H1 (cell line): ENCODE measurements around the gene ZIC5. TPM values are rescaled to one million over a fixed set of nuclear protein-coding genes. Genes with fewer than 3 reads are reported as not detected.

Source experiments
- CTCF ChIA-PET: fragments of 300-600 bp; sonication (Branson Sonifier 250); formaldehyde crosslinking; loops from one replicate; lab custom pipeline; 2021; ENCODE audit not compliant: partially characterized antibody; lab: Charles Lee
- POLR2A ChIA-PET: fragments of 300-600 bp; sonication (Branson Sonifier 250); formaldehyde crosslinking; loops from one replicate; lab custom pipeline; 2021; ENCODE audit warnings: inconsistent platforms; ENCODE audit not compliant: partially characterized antibody; lab: Charles Lee
- DNase-seq, 2 experiments: peaks; one replicate each; pipeline versions ENCODE4 v3.0.0 to v3.0.0-alpha.2; 2010 to 2022; ENCODE audit warnings: low spot score in 2 of 2, low read depth in 1 of 2, mixed read lengths in 1 of 2
- FAIRE-seq: peaks from 2 replicates; lab custom pipeline; 2011; peaks lifted over from hg19 to GRCh38; lab: Jason Lieb, UNC
- H2AFZ ChIP-seq: 2 replicates; pipeline ENCODE4 v1.8.1; 2012; ENCODE audit warnings: low read length, inconsistent platforms
- H2AK5ac ChIP-seq: 2 replicates; pipeline ENCODE4 v1.6.1; 2013; ENCODE audit warnings: low read depth, low read length
- H2BK120ac ChIP-seq: replicated peaks from 2 replicates; pipeline ENCODE3; 2013; ENCODE audit warnings: low read depth, low read length, inconsistent platforms
- H2BK12ac ChIP-seq: 2 replicates; pipeline ENCODE4 v1.6.1; 2013; ENCODE audit warnings: low read depth, low read length
- H2BK15ac ChIP-seq: 2 replicates; pipeline ENCODE4 v1.6.1; 2013; ENCODE audit warnings: low read length
- H2BK20ac ChIP-seq: 2 replicates; pipeline ENCODE4 v1.6.1; 2013; ENCODE audit warnings: low read length
- H2BK5ac ChIP-seq: 2 replicates; pipeline ENCODE4 v1.6.1; 2013; ENCODE audit warnings: low read depth, low read length
- H3K14ac ChIP-seq: 2 replicates; pipeline ENCODE4 v1.6.1; 2013; ENCODE audit warnings: inconsistent platforms; ENCODE audit not compliant: insufficient read length
- H3K18ac ChIP-seq: 2 replicates; pipeline ENCODE4 v1.6.1; 2013; ENCODE audit warnings: low read length; ENCODE audit errors: extremely low read depth
- H3K23ac ChIP-seq: 2 replicates; pipeline ENCODE4 v1.6.1; 2013; ENCODE audit warnings: inconsistent platforms; ENCODE audit not compliant: insufficient read length
- H3K23me2 ChIP-seq: 2 replicates; pipeline ENCODE4 v1.6.1; 2013; ENCODE audit warnings: low read depth, low read length
- H3K27ac ChIP-seq: 2 replicates; pipeline ENCODE4 v1.6.1; 2011; ENCODE audit warnings: low read depth, low read length, inconsistent platforms
- H3K27me3 ChIP-seq, 4 experiments: replicated peaks in 1 of 4; 1 replicate in 1 of 4; 2 replicates in 3 of 4; pipeline versions ENCODE4 v1.6.1 to v1.8.1; 2011 to 2013; ENCODE audit warnings: low read length in 3 of 4, mild to moderate bottlenecking in 3 of 4, inconsistent platforms in 2 of 4, mixed read lengths in 2 of 4, moderate library complexity in 1 of 4; ENCODE audit not compliant: control insufficient read depth in 3 of 4, insufficient read depth in 3 of 4; ENCODE audit errors: extremely low read depth in 1 of 4
- H3K36me3 ChIP-seq, 4 experiments: 2 replicates each; pipeline versions ENCODE4 v1.6.1 to v1.8.1; 2011 to 2013; ENCODE audit warnings: mild to moderate bottlenecking in 4 of 4, low read length in 3 of 4, moderate library complexity in 2 of 4, control low read depth in 1 of 4, inconsistent platforms in 1 of 4; ENCODE audit not compliant: insufficient read depth in 4 of 4, control insufficient read depth in 2 of 4
- H3K4ac ChIP-seq: replicated peaks from 2 replicates; pipeline ENCODE3; 2013; ENCODE audit warnings: low read length, low read depth, mixed read lengths, inconsistent platforms; ENCODE audit not compliant: insufficient read length
- H3K4me1 ChIP-seq, 4 experiments: replicated peaks in 1 of 4; 1 replicate in 1 of 4; 2 replicates in 3 of 4; pipeline versions ENCODE4 v1.6.1 to v1.8.1; 2011 to 2013; ENCODE audit warnings: low read length in 3 of 4, inconsistent platforms in 2 of 4, mixed read lengths in 1 of 4; ENCODE audit not compliant: insufficient read depth in 4 of 4, control insufficient read depth in 3 of 4
- H3K4me2 ChIP-seq, 2 experiments: 2 replicates each; pipeline versions ENCODE4 v1.6.1 to v1.8.1; 2011 to 2013; ENCODE audit warnings: low read depth in 2 of 2, low read length in 2 of 2, control low read depth in 1 of 2, inconsistent platforms in 1 of 2, mild to moderate bottlenecking in 1 of 2; ENCODE audit not compliant: insufficient read depth in 1 of 2
- H3K4me3 ChIP-seq, 4 experiments: fragments of 200-600, 300-600 bp in 1 of 4; sonication (generic), shearing (Covaris generic), sonication (Bioruptor Twin) in 1 of 4; 2 replicates each; pipeline versions ENCODE4 v1.5.1 to v1.8.1; 2011 to 2016; ENCODE audit warnings: low read length in 4 of 4, low read depth in 3 of 4, control low read depth in 2 of 4, inconsistent platforms in 2 of 4, mild to moderate bottlenecking in 2 of 4, mixed read lengths in 1 of 4, moderate library complexity in 1 of 4; ENCODE audit not compliant: insufficient read depth in 2 of 4; ENCODE audit errors: extremely low read depth in 1 of 4
- H3K56ac ChIP-seq: replicated peaks from 2 replicates; pipeline ENCODE3; 2013; ENCODE audit warnings: low read depth, mild to moderate bottlenecking, mixed read lengths, low read length, inconsistent platforms; ENCODE audit not compliant: insufficient read length
- H3K79me1 ChIP-seq: 2 replicates; pipeline ENCODE4 v1.6.1; 2013; ENCODE audit warnings: low read depth, low read length, control low read depth
- H3K79me2 ChIP-seq, 2 experiments: 2 replicates each; pipeline versions ENCODE4 v1.6.1 to v1.8.1; 2012 to 2013; ENCODE audit warnings: low read length in 2 of 2, mild to moderate bottlenecking in 2 of 2, inconsistent platforms in 1 of 2; ENCODE audit not compliant: insufficient read depth in 2 of 2, control insufficient read depth in 1 of 2
- H3K9ac ChIP-seq, 4 experiments: replicated peaks in 1 of 4; 1 replicate in 1 of 4; 2 replicates in 3 of 4; pipeline versions ENCODE4 v1.6.1 to v1.8.1; 2011 to 2013; ENCODE audit warnings: low read depth in 3 of 4, low read length in 3 of 4, control low read depth in 2 of 4, mild to moderate bottlenecking in 2 of 4, moderate library complexity in 2 of 4, inconsistent platforms in 1 of 4; ENCODE audit errors: extremely low read depth in 1 of 4
- H3K9me3 ChIP-seq, 2 experiments: 2 replicates each; pipeline versions ENCODE4 v1.6.1 to v1.8.1; 2012 to 2013; ENCODE audit warnings: mild to moderate bottlenecking in 2 of 2, moderate library complexity in 2 of 2, control low read depth in 1 of 2, inconsistent platforms in 1 of 2, low read depth in 1 of 2, low read length in 1 of 2, mixed read lengths in 1 of 2; ENCODE audit not compliant: insufficient read depth in 2 of 2
- H4K20me1 ChIP-seq, 2 experiments: replicated peaks in 1 of 2; 2 replicates each; pipeline versions ENCODE3 to v1.8.1; 2011 to 2013; ENCODE audit warnings: inconsistent platforms in 2 of 2, low read length in 2 of 2, mild to moderate bottlenecking in 1 of 2; ENCODE audit not compliant: insufficient read depth in 2 of 2, control insufficient read depth in 1 of 2
- H4K5ac ChIP-seq: 2 replicates; pipeline ENCODE4 v1.6.1; 2013; ENCODE audit warnings: low read length, low read depth, mixed read lengths, inconsistent platforms; ENCODE audit not compliant: insufficient read length
- H4K8ac ChIP-seq: 2 replicates; pipeline ENCODE4 v1.8.0; 2013; ENCODE audit warnings: mild to moderate bottlenecking, moderate library complexity, low read length, inconsistent platforms; ENCODE audit not compliant: insufficient read depth; ENCODE audit errors: extremely low read depth
- H4K91ac ChIP-seq: replicated peaks from 2 replicates; pipeline ENCODE3; 2013; ENCODE audit warnings: low read length, mixed read lengths, inconsistent platforms; ENCODE audit not compliant: insufficient read length
- ASH2L ChIP-seq: fragments of 200-600, 300-600 bp; sonication (generic); IDR thresholded peaks from one replicate; pipeline ENCODE4 v1.7.1; 2017; ENCODE audit warnings: low read length
- CTCF ChIP-seq, 3 experiments: IDR thresholded peaks; 1 replicate in 2 of 3; 2 replicates in 1 of 3; pipeline versions ENCODE4 v1.5.1 to v1.6.1; 2011; ENCODE audit warnings: low read length in 3 of 3, mild to moderate bottlenecking in 3 of 3, inconsistent platforms in 2 of 3, low read depth in 1 of 3, moderate library complexity in 1 of 3; ENCODE audit not compliant: insufficient read depth in 1 of 3; ENCODE audit errors: control extremely low read depth in 1 of 3
- FOSL1 ChIP-seq: IDR thresholded peaks from 2 replicates; pipeline ENCODE4 v1.6.1; 2011; ENCODE audit warnings: mild to moderate bottlenecking, low read depth, low read length, moderate library complexity; ENCODE audit not compliant: insufficient read depth
- JUN ChIP-seq: IDR thresholded peaks from 2 replicates; pipeline ENCODE4 v1.6.1; 2011; ENCODE audit warnings: low read depth, mild to moderate bottlenecking, improper control_type of control experiment, low read length
- ZNF274 ChIP-seq: IDR thresholded peaks from 2 replicates; pipeline ENCODE4 v1.7.0; 2012; ENCODE audit warnings: low read length, borderline replicate concordance; ENCODE audit errors: extremely low read depth
- WGBS, 2 experiments: shearing (Covaris generic) in 1 of 2; methylation state at CpG; one replicate each; pipeline versions ENCODE4 v1.1.6 to v1.1.7; 2013 to 2015; ENCODE audit warnings: low lambda C conversion rate in 2 of 2, mixed read lengths in 2 of 2, inconsistent platforms in 1 of 2, low coverage in 1 of 2, missing lambda C conversion rate in 1 of 2; ENCODE audit not compliant: insufficient replicate concordance in 2 of 2, insufficient coverage in 1 of 2, insufficient read length in 1 of 2; ENCODE audit errors: extremely low coverage in 1 of 2, missing lambda C conversion rate in 1 of 2; 5-methylcytosine and 5-hydroxymethylcytosine counted together
- polyA plus RNA-seq, 7 experiments: library from polyadenylated mRNA; depleted of rRNA in 3 of 7; stranded (reverse) in 5 of 7; unstranded in 2 of 7; fragments of >200 nt in 5 of 7; fragments of 200-250 nt in 2 of 7; gene quantifications; 1 replicate in 5 of 7; 2 replicates in 1 of 7; 4 replicates in 1 of 7; pipeline versions ENCODE4 v1.2.1 to v1.2.3, GENCODE V29; 2011 to 2013; ENCODE audit warnings: missing spikeins in 2 of 7, mixed read lengths in 2 of 7
- total RNA-seq: library from RNA; stranded (reverse); fragmentation: NEBNext Ultra II Directional; extraction: Animal tissue kit (Norgen Biotek cat#: 25700); gene quantifications from 2 replicates; pipeline ENCODE4 v1.2.1, GENCODE V29; 2021

The ZIC5 gene
- total and polyA plus RNA-seq, 2 of the 8 experiments (the other 6 are each of a cell fraction or from before 2014, with no cell fraction given): 14.2 to 52.7 TPM

GRCh38 chr13:99919132-99919531 is 52.4 kb downstream of the ZIC5 start:
- no peak overlapping the region for H2BK15ac ChIP-seq
- H3K18ac ChIP-seq: no peak overlapping the region
- no peak overlapping the region for H3K4ac ChIP-seq
- H4K91ac ChIP-seq: no peak overlapping the region
- no peak overlapping the region for H3K56ac ChIP-seq
- H3K36me3 ChIP-seq: no peaks in the 10 kb centered on the region
- no peaks in the 10 kb centered on the region for H3K9me3 ChIP-seq
- DNase-seq (no peak), FAIRE-seq (no peak)
- H2AFZ ChIP-seq: no peak overlapping the region
- no peaks in the 10 kb centered on the region for H3K79me2 ChIP-seq
- no peak overlapping the region for H2BK5ac ChIP-seq
- no peaks in the 10 kb centered on the region for H3K23me2 ChIP-seq
- CTCF ChIA-PET: interaction anchor here (0.6 to 1.9 kb wide), 12 partner anchors 8 to 596 kb away, joined by 3 to 14 read pairs (median 4); no protein-coding TSS in a partner anchor
- no peak overlapping the region for H4K8ac ChIP-seq
- H3K79me1 ChIP-seq: no peaks in the 10 kb centered on the region
- TF ChIP-seq ZNF274 (no peak), FOSL1 (no peak), CTCF (IDR thresholded peaks at IDR 0.05; ENCODE audit: control extremely low read depth in 1 of 3, insufficient read depth in 1 of 3, low read depth in 1 of 3, low read length in 3 of 3) (no peak), ASH2L (no peak), JUN (no peak)
- H2AK5ac ChIP-seq: no peak overlapping the region
- H2BK20ac ChIP-seq: no peak overlapping the region
- no peak overlapping the region for H3K23ac ChIP-seq
- H4K20me1 ChIP-seq: no peaks in the 10 kb centered on the region
- POLR2A ChIA-PET: interaction anchor here (1.0 to 1.1 kb wide), 2 partner anchors 21 to 22 kb away, joined by 3 to 4 read pairs; no protein-coding TSS in a partner anchor
- no peak overlapping the region for H3K4me3 ChIP-seq
- no peaks in the 10 kb centered on the region for H3K27me3 ChIP-seq
- H3K4me1 ChIP-seq: peaks cover 0 to 2% (median 0%) of the 10 kb centered on the region in 4 experiments; a peak in 1 of 7 replicates
- no peak overlapping the region for H2BK12ac ChIP-seq
- H4K5ac ChIP-seq: no peak overlapping the region
- no peak overlapping the region for H2BK120ac ChIP-seq
- H3K9ac ChIP-seq: no peak overlapping the region
- H3K14ac ChIP-seq: no peak overlapping the region
- H3K4me2 ChIP-seq: no peak overlapping the region
- WGBS, 2 experiments: 94% methylated on average over 2 of the region's 2 CpGs; no CpG with 5 or more reads in 1 of the 2 experiments
- H3K27ac ChIP-seq: no peak overlapping the region
